ENCODE results near the gene CRB1.

DNA sequence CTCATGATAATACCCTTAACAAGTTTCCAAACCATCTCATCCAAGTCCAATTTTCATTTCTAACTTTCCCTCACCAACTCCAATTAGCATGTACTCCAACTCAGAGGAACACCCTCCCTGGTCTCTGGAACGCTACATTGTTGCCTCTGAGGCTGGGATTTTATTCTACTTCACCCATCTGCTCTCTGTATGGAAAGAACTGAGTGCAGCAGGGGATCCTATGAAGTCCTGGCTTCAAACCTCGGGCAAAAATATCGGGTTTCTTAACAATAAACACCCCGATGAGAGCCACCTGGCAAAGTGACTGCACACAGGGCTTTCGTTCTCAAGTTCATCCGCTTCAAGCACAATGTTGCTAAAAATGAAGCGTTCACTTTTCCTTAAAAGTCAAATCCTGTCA lies 99.6 kb downstream of the CRB1 start:
- TF ChIP-seq EZH2 (IDR thresholded peaks at IDR 0.05; ENCODE audit: low read depth) = no peak
- TF ChIP-seq, protein P1, sequence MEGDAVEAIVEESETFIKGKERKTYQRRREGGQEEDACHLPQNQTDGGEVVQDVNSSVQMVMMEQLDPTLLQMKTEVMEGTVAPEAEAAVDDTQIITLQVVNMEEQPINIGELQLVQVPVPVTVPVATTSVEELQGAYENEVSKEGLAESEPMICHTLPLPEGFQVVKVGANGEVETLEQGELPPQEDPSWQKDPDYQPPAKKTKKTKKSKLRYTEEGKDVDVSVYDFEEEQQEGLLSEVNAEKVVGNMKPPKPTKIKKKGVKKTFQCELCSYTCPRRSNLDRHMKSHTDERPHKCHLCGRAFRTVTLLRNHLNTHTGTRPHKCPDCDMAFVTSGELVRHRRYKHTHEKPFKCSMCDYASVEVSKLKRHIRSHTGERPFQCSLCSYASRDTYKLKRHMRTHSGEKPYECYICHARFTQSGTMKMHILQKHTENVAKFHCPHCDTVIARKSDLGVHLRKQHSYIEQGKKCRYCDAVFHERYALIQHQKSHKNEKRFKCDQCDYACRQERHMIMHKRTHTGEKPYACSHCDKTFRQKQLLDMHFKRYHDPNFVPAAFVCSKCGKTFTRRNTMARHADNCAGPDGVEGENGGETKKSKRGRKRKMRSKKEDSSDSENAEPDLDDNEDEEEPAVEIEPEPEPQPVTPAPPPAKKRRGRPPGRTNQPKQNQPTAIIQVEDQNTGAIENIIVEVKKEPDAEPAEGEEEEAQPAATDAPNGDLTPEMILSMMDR (conservative IDR thresholded peaks at IDR 0.05) = no peak

Data from PC-9 (cell line).